Chondrocyte (in vitro differentiated cells): ENCODE results near the gene TYRP1. TPM values are rescaled to one million over a fixed set of nuclear protein-coding genes. Genes with fewer than 3 reads are reported as not detected.

Experiments used
- DNase-seq: peaks from one replicate; pipeline ENCODE4 v3.0.0; 2021; ENCODE audit warnings: mixed read lengths, low spot score
- H3K27ac Mint-ChIP-seq: one replicate; pipeline ENCODE4 v1.8.0; 2021; ENCODE audit warnings: mild to moderate bottlenecking, moderate library complexity, mixed read lengths; ENCODE audit not compliant: unreplicated experiment
- H3K27me3 Mint-ChIP-seq: 2 replicates; pipeline ENCODE4 v1.8.0; 2021; ENCODE audit warnings: low read depth, mixed read lengths
- H3K36me3 Mint-ChIP-seq: 2 replicates; pipeline ENCODE4 v1.8.0; 2021; ENCODE audit warnings: low read depth, mixed read lengths
- H3K4me1 Mint-ChIP-seq: 2 replicates; pipeline ENCODE4 v1.8.0; 2021; ENCODE audit warnings: low read depth, mild to moderate bottlenecking, mixed read lengths
- H3K4me3 Mint-ChIP-seq: one replicate; pipeline ENCODE4 v1.8.0; 2021; ENCODE audit warnings: mild to moderate bottlenecking, moderate library complexity, mixed read lengths; ENCODE audit not compliant: unreplicated experiment
- H3K9me3 Mint-ChIP-seq: 2 replicates; pipeline ENCODE4 v1.8.0; 2021; ENCODE audit warnings: low read depth, mixed read lengths
- CTCF ChIP-seq: fragments of 200-600 bp; sonication (generic); IDR thresholded peaks from 2 replicates; pipeline ENCODE4 v1.5.0; 2021; ENCODE audit warnings: antibody characterized with exemption, mild to moderate bottlenecking, moderate library complexity
- long read RNA-seq: library from polyadenylated mRNA; stranded (forward); transcript quantifications from one replicate; pipeline ENCODE4 v2.0.0, GENCODE V29; 2021
- total RNA-seq: library from RNA; stranded (reverse); gene quantifications from 3 replicates; pipeline ENCODE4 v1.2.1, GENCODE V29; 2021

Gene TYRP1
- 0.10 to 0.28 TPM in 2 of 3 replicates, not detected in the other for total RNA-seq
- long read RNA-seq = 0 reads

GRCh38 chr9:12693141-12693540 is at the start of gene TYRP1:
Gene TYRP1, plus strand, starts transcription at chr9:12693385. Its CDS starts 612 bp downstream, at chr9:12693997.
- TF ChIP-seq CTCF = no peak
- Mint-ChIP-seq H3K36me3 (no peaks in the 10 kb centered on the region), H3K4me3 (no peak within 1 kb of the TSS), H3K4me1 (peaks cover 25% of the 10 kb centered on the region), H3K27ac (no peak within 1 kb of the TSS), H3K9me3 (peaks cover 3% of the 10 kb centered on the region), H3K27me3 (no peaks in the 10 kb centered on the region)
- no peak for DNase-seq

- no peaks in the 10 kb centered on the region for H3K9me3 Mint-ChIP-seq
- DNase-seq = no peak
- no peak overlapping the region for H3K27ac Mint-ChIP-seq
- no peak for TF ChIP-seq CTCF
- no peak overlapping the region for H3K4me3 Mint-ChIP-seq
- H3K27me3 Mint-ChIP-seq = peaks cover 22% of the 10 kb centered on the region
- H3K4me1 Mint-ChIP-seq = no peaks in the 10 kb centered on the region
- no peaks in the 10 kb centered on the region for H3K36me3 Mint-ChIP-seq
Observed at GRCh38 chr9:12643686-12644085, 49.5 kb upstream of the TYRP1 start.

- Mint-ChIP-seq H3K4me1 (no peaks in the 10 kb centered on the region), H3K27ac (no peak overlapping the region), H3K27me3 (peaks cover 17% of the 10 kb centered on the region), H3K36me3 (no peaks in the 10 kb centered on the region), H3K9me3 (no peaks in the 10 kb centered on the region), H3K4me3 (no peak overlapping the region)
- no peak for TF ChIP-seq CTCF
- no peak for DNase-seq
Observed at GRCh38 chr9:12648925-12649324, 44.3 kb upstream of the TYRP1 start.

- Mint-ChIP-seq H3K9me3 (no peaks in the 10 kb centered on the region), H3K36me3 (no peaks in the 10 kb centered on the region), H3K4me1 (no peaks in the 10 kb centered on the region), H3K27ac (no peak overlapping the region), H3K27me3 (peaks cover 17% of the 10 kb centered on the region), H3K4me3 (no peak overlapping the region)
- no peak for TF ChIP-seq CTCF
- DNase-seq = no peak
Observed at GRCh38 chr9:12651125-12651524, 42.1 kb upstream of the TYRP1 start.

- Mint-ChIP-seq H3K27ac (no peak overlapping the region), H3K9me3 (no peaks in the 10 kb centered on the region), H3K4me1 (no peaks in the 10 kb centered on the region), H3K36me3 (no peaks in the 10 kb centered on the region), H3K27me3 (peaks cover 10% of the 10 kb centered on the region), H3K4me3 (no peak overlapping the region)
- DNase-seq = no peak
- TF ChIP-seq CTCF = no peak
Observed at GRCh38 chr9:12652973-12653372, 40.2 kb upstream of the TYRP1 start.
